Fibroblast of lung (primary cell): ENCODE measurements around the gene PDLIM7.

Source experiments
- CTCF ChIP-seq, 2 donors: IDR thresholded peaks in 1 of 2; conservative IDR thresholded peaks in 1 of 2; 1 replicate in 1 of 2; 2 replicates in 1 of 2; pipeline ENCODE4 v1.5.1; 2011 to 2012; ENCODE audit warnings: low read length in 2 of 2, control low read depth in 1 of 2, inconsistent platforms in 1 of 2, low read depth in 1 of 2, mild to moderate bottlenecking in 1 of 2
- EZH2 ChIP-seq: IDR thresholded peaks from 2 replicates; pipeline ENCODE4 v1.5.1; 2012; ENCODE audit warnings: low read length, control low read depth, mild to moderate bottlenecking; ENCODE audit errors: missing control alignments

- TF ChIP-seq CTCF (conservative IDR thresholded peaks at IDR 0.05 in 1 of 2, IDR thresholded peaks at IDR 0.05 in 1 of 2; ENCODE audit: low read depth in 1 of 2, low read length in 2 of 2) (no peak), EZH2 (no peak)
These were observed 37.7 kb upstream of the PDLIM7 start for GRCh38 chr5:177535125-177535524.
